ENCODE data around the gene PHLDB3. TPM values are rescaled to one million over a fixed set of nuclear protein-coding genes. Genes with fewer than 3 reads are reported as not detected.

PHLDB3 gene
- total RNA-seq, 4 donors from 2014 or later: 45.3 to 92.8 (median 61.9) TPM

DNA sequence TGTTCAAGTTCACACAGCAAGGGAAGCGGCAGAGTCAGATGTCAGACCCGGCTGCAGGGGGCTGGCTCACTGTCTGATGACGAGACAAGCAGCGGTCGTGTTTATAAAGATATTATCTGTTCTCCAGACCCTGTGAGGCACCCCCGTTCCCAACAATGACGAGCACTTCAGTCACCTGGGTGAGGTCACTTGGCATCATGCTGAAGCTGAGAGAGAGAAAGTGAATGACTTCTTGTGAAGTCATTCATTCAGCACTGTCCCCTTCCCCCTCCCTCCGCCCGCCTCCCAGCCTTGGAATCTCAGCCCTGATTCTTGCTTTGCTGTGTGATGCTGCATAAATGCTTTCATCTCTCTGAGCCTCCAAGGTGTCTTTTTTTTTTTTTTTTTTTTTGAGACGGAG, 34.3 kb downstream of the PHLDB3 start:
- Histone ChIP-seq H3K27me3 (no peaks in the 10 kb centered on the region), H3K9me3 (no peaks in the 10 kb centered on the region), H3K36me3 (no peaks in the 10 kb centered on the region), H3K4me1 (peaks cover 12 to 100% (median 39%) of the 10 kb centered on the region in 3 donors), H3K4me3 (no peak overlapping the region), H3K27ac (peak overlapping the region; percentile 78 to 92 (median 88))
- 48 to 61% methylated on average over 9 to 10 of the region's 10 CpGs for WGBS, 2 donors
- DNase-seq: no peak
- TF ChIP-seq POLR2A (IDR thresholded peaks at IDR 0.05): no peak
- TF ChIP-seq, protein P1, sequence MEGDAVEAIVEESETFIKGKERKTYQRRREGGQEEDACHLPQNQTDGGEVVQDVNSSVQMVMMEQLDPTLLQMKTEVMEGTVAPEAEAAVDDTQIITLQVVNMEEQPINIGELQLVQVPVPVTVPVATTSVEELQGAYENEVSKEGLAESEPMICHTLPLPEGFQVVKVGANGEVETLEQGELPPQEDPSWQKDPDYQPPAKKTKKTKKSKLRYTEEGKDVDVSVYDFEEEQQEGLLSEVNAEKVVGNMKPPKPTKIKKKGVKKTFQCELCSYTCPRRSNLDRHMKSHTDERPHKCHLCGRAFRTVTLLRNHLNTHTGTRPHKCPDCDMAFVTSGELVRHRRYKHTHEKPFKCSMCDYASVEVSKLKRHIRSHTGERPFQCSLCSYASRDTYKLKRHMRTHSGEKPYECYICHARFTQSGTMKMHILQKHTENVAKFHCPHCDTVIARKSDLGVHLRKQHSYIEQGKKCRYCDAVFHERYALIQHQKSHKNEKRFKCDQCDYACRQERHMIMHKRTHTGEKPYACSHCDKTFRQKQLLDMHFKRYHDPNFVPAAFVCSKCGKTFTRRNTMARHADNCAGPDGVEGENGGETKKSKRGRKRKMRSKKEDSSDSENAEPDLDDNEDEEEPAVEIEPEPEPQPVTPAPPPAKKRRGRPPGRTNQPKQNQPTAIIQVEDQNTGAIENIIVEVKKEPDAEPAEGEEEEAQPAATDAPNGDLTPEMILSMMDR (IDR thresholded peaks at IDR 0.05): no peak
- intact Hi-C loops (cut with DNase I): no loop called here

GRCh38 chr19:43469160-43469480, 35.4 kb downstream of the PHLDB3 start:
- Histone ChIP-seq H3K27ac (peak overlapping the region; percentile 78 to 92 (median 88)), H3K27me3 (no peaks in the 10 kb centered on the region), H3K4me3 (no peak overlapping the region), H3K36me3 (no peaks in the 10 kb centered on the region), H3K9me3 (no peaks in the 10 kb centered on the region), H3K4me1 (peaks cover 17 to 100% (median 38%) of the 10 kb centered on the region in 3 donors)
- no peak for DNase-seq
- TF ChIP-seq, protein P1 (IDR thresholded peaks at IDR 0.05): no peak
- TF ChIP-seq POLR2A (IDR thresholded peaks at IDR 0.05): no peak
- intact Hi-C loops (cut with DNase I): no loop called here
- WGBS, 2 donors: 54 to 63% methylated on average over 1 of the region's 1 CpG

DNA sequence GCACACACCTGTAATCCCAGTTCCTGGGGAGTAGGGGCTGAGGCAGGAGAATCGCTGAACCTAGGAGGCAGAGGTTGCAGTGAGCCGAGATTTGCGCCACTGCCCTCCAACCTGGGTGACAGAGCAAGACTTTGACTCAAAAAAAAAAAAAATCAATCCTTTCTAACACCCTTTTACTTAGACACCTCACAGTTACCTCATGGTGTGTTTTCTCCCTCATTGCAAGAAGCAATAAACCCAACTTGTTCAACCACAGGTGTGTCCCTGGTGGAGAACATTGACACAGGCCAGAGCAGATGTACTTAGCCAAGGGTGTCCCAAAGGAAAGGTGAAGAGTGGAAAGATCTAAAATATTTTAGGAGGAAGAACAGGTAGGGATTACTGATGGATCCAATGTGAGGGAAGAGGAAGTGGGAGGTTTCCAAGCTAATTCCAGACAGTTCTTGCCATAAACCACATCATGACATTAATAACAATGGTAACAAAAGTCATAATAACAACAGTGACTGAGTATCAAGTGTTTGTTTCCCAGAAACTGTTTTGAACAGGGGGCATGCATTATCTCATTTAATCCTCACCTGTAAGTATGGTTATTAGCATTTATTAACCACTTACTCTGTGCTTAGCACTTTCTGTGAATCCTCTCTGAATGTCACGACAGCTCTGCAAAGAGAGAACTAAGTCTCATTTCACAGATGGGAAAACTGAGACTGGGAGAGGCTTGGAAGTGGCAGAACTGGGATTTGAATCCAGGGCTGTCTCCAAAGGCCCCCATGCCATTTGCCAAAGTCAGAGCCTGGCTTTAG, 36.0 kb downstream of the PHLDB3 start:
- WGBS, 2 donors: 64 to 86% methylated on average over 4 of the region's 4 CpGs
- no peak for DNase-seq
- H3K36me3 ChIP-seq: no peaks in the 10 kb centered on the region
- peak overlapping the region; percentile 78 to 92 (median 88) for H3K27ac ChIP-seq
- H3K4me3 ChIP-seq: no peak overlapping the region
- H3K4me1 ChIP-seq: peaks cover 17 to 96% (median 39%) of the 10 kb centered on the region in 3 donors
- intact Hi-C loops (cut with DNase I): no loop called here
- no peaks in the 10 kb centered on the region for H3K27me3 ChIP-seq
- no peaks in the 10 kb centered on the region for H3K9me3 ChIP-seq
- TF ChIP-seq, protein P1 (IDR thresholded peaks at IDR 0.05): peak in 1 of 6 experiments; percentile 29
- no peak for TF ChIP-seq POLR2A (IDR thresholded peaks at IDR 0.05)

DNA sequence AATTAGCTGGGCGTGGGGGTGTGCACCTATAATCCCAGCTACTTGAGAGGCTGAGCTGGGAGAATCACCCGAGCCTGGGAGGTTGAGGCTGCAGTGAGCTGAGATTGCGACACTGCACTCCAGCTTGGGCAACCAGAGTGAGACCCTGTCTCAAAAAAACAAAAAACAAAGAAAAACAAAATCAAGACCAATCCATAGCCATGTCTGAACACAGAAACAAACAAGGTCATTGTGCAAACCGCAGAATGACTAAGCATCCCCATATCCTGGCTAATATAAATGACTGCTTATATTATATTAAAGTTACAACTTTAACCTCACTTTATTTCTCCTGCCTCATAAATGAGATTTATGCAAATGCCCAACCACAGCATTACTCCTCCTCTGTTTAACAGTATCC, 36.8 kb downstream of the PHLDB3 start:
- no peak for DNase-seq
- intact Hi-C loops (cut with DNase I): no loop called here
- no peaks in the 10 kb centered on the region for H3K27me3 ChIP-seq
- peaks cover 17 to 92% (median 42%) of the 10 kb centered on the region in 3 donors for H3K4me1 ChIP-seq
- peak overlapping the region; percentile 78 to 92 (median 88) for H3K27ac ChIP-seq
- TF ChIP-seq POLR2A (IDR thresholded peaks at IDR 0.05): no peak
- TF ChIP-seq, protein P1 (IDR thresholded peaks at IDR 0.05): no peak
- peaks cover 0 to 3% (median 0%) of the 10 kb centered on the region in 3 donors for H3K36me3 ChIP-seq
- H3K9me3 ChIP-seq: no peaks in the 10 kb centered on the region
- H3K4me3 ChIP-seq: no peak overlapping the region
- WGBS, 2 donors: 63 to 67% methylated on average over 4 of the region's 4 CpGs

DNA sequence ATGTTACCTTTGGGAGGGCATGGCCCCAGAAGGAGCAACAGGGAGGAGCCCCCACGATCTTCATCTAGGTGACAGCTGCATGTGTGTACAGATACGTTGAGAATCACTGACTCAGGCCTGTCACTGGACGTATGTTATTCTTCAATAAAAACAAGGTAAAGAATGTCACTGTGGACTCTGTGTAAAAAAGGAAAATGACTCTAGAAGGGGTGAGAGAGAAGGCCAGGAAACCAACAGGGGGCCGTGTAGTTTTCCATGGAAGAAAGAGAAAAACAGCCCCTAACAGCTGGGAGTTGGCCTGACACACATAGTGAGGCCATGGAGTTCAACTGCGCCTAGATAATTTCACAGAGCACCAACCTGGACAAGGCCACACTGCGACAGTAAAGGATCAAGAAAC, 37.3 kb downstream of the PHLDB3 start:
- Histone ChIP-seq H3K4me3 (no peak overlapping the region), H3K27me3 (no peaks in the 10 kb centered on the region), H3K9me3 (no peaks in the 10 kb centered on the region), H3K27ac (peak overlapping the region; percentile 78 to 92 (median 88)), H3K36me3 (peaks cover 0 to 7% (median 0%) of the 10 kb centered on the region in 3 donors), H3K4me1 (peaks cover 17 to 92% (median 42%) of the 10 kb centered on the region in 3 donors)
- WGBS, 2 donors: 57 to 74% methylated on average over 6 of the region's 6 CpGs
- no peak for DNase-seq
- intact Hi-C loops (cut with DNase I): no loop called here
- TF ChIP-seq, protein P1 (IDR thresholded peaks at IDR 0.05): no peak
- TF ChIP-seq POLR2A (IDR thresholded peaks at IDR 0.05): no peak

All from esophagus squamous epithelium (tissue), 5 donors.